Measurements from ENCODE around the gene PEX7.
A peak's percentile ranks its signal among the peaks of the same experiment; 100 is the strongest.

PEX7 gene

GRCh38 chr6:136792095-136792409, 30.3 kb upstream of the PEX7 start:
- no peak for TF ChIP-seq CTCF (conservative IDR thresholded peaks at IDR 0.05; ENCODE audit: low read depth, low read length)
- peak overlapping the region; percentile 92 for H2AFZ ChIP-seq (ENCODE audit: low read depth)
- H3K79me2 ChIP-seq (ENCODE audit: insufficient read depth, low read depth): peaks cover 34% of the 10 kb centered on the region
- peak overlapping the region; percentile 88; the same call in 1 of the 2 replicates for H3K9ac ChIP-seq
- H3K36me3 ChIP-seq (ENCODE audit: insufficient read depth): no peaks in the 10 kb centered on the region
- peak overlapping the region; percentile 83 for H3K27ac ChIP-seq
- H3K27me3 ChIP-seq (ENCODE audit: insufficient read depth, low read depth): no peaks in the 10 kb centered on the region
- H4K20me1 ChIP-seq (ENCODE audit: insufficient read depth): no peaks in the 10 kb centered on the region
- peaks cover 49% of the 10 kb centered on the region for H3K4me1 ChIP-seq (ENCODE audit: low read depth, poor library complexity, severe bottlenecking)
- H3K4me3 ChIP-seq (IDR thresholded peaks at IDR 0.05; ENCODE audit: insufficient read depth, low read depth, low read length): no peak overlapping the region
- peak overlapping the region; percentile 83; the same call in 1 of the 2 replicates for H3K4me2 ChIP-seq

GRCh38 chr6:136792410-136793262, 29.8 kb upstream of the PEX7 start, which contains the start of gene MAP3K5:
TSS of gene MAP3K5 (minus strand) at chr6:136792477. CDS start at chr6:136792157, 320 bp downstream.
- no peaks in the 10 kb centered on the region for H4K20me1 ChIP-seq (ENCODE audit: insufficient read depth)
- no peaks in the 10 kb centered on the region for H3K27me3 ChIP-seq (ENCODE audit: insufficient read depth, low read depth)
- H3K4me2 ChIP-seq: peak within 1 kb of the TSS; percentile 100
- peaks cover 43% of the 10 kb centered on the region for H3K4me1 ChIP-seq (ENCODE audit: low read depth, poor library complexity, severe bottlenecking)
- H3K9ac ChIP-seq: peak within 1 kb of the TSS; percentile 88
- peak; percentile 82 for TF ChIP-seq CTCF (conservative IDR thresholded peaks at IDR 0.05; ENCODE audit: low read depth, low read length)
- no peaks in the 10 kb centered on the region for H3K36me3 ChIP-seq (ENCODE audit: insufficient read depth)
- peaks cover 28% of the 10 kb centered on the region for H3K79me2 ChIP-seq (ENCODE audit: insufficient read depth, low read depth)
- no peak within 1 kb of the TSS for H3K4me3 ChIP-seq (IDR thresholded peaks at IDR 0.05; ENCODE audit: insufficient read depth, low read depth, low read length)
- peak within 1 kb of the TSS; percentile 92 for H2AFZ ChIP-seq (ENCODE audit: low read depth)
- peak within 1 kb of the TSS; percentile 83 for H3K27ac ChIP-seq

GRCh38 chr6:136793363-136793762, 29.0 kb upstream of the PEX7 start:
- peaks cover 25% of the 10 kb centered on the region for H3K79me2 ChIP-seq (ENCODE audit: insufficient read depth, low read depth)
- H3K4me2 ChIP-seq: peak overlapping the region; percentile 100
- no peaks in the 10 kb centered on the region for H4K20me1 ChIP-seq (ENCODE audit: insufficient read depth)
- H3K4me1 ChIP-seq (ENCODE audit: low read depth, poor library complexity, severe bottlenecking): peaks cover 36% of the 10 kb centered on the region
- no peak for TF ChIP-seq CTCF (conservative IDR thresholded peaks at IDR 0.05; ENCODE audit: low read depth, low read length)
- peak overlapping the region; percentile 83; the same call in 1 of the 2 replicates for H3K27ac ChIP-seq
- no peak overlapping the region for H3K4me3 ChIP-seq (IDR thresholded peaks at IDR 0.05; ENCODE audit: insufficient read depth, low read depth, low read length)
- no peaks in the 10 kb centered on the region for H3K36me3 ChIP-seq (ENCODE audit: insufficient read depth)
- H3K9ac ChIP-seq: peak overlapping the region; percentile 88; the same call in 1 of the 2 replicates
- no peaks in the 10 kb centered on the region for H3K27me3 ChIP-seq (ENCODE audit: insufficient read depth, low read depth)
- H2AFZ ChIP-seq (ENCODE audit: low read depth): peak overlapping the region; percentile 92

- Histone ChIP-seq H3K36me3 (ENCODE audit: insufficient read depth) (no peaks in the 10 kb centered on the region), H2AFZ (ENCODE audit: low read depth) (no peak overlapping the region), H3K27ac (no peak overlapping the region), H3K4me2 (no peak overlapping the region), H3K4me1 (ENCODE audit: low read depth, poor library complexity, severe bottlenecking) (peaks cover 16% of the 10 kb centered on the region), H3K9ac (no peak overlapping the region), H3K4me3 (IDR thresholded peaks at IDR 0.05; ENCODE audit: insufficient read depth, low read depth, low read length) (no peak overlapping the region), H4K20me1 (ENCODE audit: insufficient read depth) (no peaks in the 10 kb centered on the region), H3K27me3 (ENCODE audit: insufficient read depth, low read depth) (no peaks in the 10 kb centered on the region), H3K79me2 (ENCODE audit: insufficient read depth, low read depth) (peaks cover 7% of the 10 kb centered on the region)
- no peak for TF ChIP-seq CTCF (conservative IDR thresholded peaks at IDR 0.05; ENCODE audit: low read depth, low read length)
Measured at GRCh38 chr6:136795386-136795785, 27.0 kb upstream of the PEX7 start.
